Epithelial cell of prostate (primary cell): ENCODE results near the gene GPC2.
"Not testable (repeated sequence)": the region's sequence is repeated elsewhere in the genome, so short reads cannot be mapped to it uniquely, and the experiment has no call there.

Source experiments
- DNase-seq: peaks from one replicate; pipeline ENCODE4 v3.0.0-alpha.2; 2011; ENCODE audit warnings: low read depth, low spot score
- H3K27ac ChIP-seq: fragments of 450-650 bp; 2 replicates; pipeline ENCODE4 v1.5.1; 2017; ENCODE audit warnings: mild to moderate bottlenecking

GPC2 gene

GRCh38 chr7:100177045-100178001 is at the start of gene GPC2, which contains the start of gene STAG3:
TSS of gene GPC2 (minus strand) at chr7:100177381. CDS start at chr7:100177199, 182 bp downstream.
TSS of gene STAG3 (plus strand) at chr7:100177918. CDS start at chr7:100180557, 2,639 bp downstream.
- peak; percentile 68 for DNase-seq
- no peak within 1 kb of the TSS for H3K27ac ChIP-seq

DNA sequence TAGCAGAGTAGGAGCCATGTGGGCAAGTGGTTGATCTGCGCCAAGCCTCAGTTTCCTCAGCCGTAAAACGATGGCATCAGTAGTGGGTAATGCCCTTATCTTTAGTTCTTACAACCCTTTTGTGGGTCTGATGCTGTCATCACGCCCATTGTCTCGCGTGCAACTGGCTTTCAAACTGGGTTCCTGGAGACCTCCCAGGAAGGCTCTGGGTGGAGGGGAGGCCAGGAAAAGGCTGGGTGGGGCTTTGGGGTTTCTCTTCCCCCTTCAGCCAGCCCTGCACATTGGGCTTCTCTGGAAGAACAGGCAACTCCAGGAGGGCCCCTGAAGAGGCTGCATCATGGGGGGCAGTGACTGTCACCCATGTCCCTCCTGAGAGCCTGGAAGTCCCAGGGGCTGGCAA is 47.7 kb upstream of the GPC2 start:
- DNase-seq, H3K27ac ChIP-seq: not testable (repeated sequence)

DNA sequence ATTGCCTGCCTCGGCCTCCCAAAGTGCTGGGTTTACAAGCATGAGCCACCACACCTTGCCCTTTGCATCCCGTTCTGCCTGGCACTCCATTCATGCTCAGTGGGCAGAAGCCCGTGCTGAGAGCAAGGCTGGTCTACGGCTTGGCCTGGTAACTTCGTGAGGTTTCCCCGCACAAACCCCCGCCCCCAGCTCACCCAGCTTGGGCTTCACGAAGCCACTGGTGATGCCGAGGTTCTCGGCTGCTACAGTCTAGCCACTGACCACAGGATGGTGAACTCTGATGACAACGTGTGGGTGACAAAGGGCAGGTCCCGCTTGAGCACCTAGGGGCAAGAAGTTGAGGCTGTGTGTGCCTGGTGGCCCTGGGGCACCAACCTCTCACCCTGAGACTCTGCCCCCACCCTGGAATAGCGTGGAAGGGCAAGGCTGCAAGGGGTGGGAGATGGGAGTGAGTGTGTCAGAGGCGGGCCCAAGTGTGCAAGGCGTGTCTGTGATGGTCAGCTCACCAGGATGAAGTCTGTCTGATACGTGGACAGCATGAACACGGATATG is 46.3 kb upstream of the GPC2 start:
- DNase-seq, H3K27ac ChIP-seq: not testable (repeated sequence)

DNA sequence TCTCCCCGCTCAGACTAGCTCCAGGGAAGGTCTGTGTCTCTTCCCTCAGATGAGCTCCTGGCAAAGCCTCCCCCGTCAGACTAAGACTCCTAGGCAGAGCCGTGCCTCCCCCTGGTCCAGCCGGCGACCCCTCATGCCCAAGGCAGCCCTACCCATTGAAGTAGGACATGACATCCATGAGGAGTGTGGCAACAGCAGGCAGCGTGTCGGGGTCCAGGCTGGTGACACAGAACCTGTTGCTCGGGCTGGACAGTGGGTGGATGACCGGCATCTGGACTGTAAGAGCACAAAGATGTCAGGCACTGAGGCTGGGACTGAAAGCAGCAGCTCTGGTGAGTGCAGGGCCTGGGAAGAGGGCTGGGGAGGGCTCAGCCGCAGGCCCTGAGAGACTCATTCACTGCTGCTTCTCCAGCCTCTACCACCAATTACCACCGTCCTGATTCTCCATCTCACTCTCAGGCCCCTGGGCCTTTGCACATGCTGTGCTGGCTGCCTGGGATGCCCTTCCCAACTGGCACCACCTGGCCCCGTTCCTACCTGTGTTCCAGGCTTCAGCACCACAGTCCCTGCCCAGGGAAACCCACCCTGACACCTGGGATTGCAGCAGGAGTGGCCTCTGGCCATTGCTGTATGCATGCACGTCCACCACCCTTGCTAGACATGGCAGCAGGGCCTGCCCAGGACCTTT is 45.4 kb upstream of the GPC2 start:
- H3K27ac ChIP-seq = no peak overlapping the region
- no peak for DNase-seq

- no peak overlapping the region for H3K27ac ChIP-seq
- DNase-seq = no peak
Observed at GRCh38 chr7:100221767-100222444, 44.7 kb upstream of the GPC2 start.

- DNase-seq = no peak
- H3K27ac ChIP-seq = no peak overlapping the region
Observed at GRCh38 chr7:100221231-100221718, 44.1 kb upstream of the GPC2 start.

GRCh38 chr7:100220586-100221230 is 43.5 kb upstream of the GPC2 start:
- DNase-seq = no peak
- no peak overlapping the region for H3K27ac ChIP-seq

DNA sequence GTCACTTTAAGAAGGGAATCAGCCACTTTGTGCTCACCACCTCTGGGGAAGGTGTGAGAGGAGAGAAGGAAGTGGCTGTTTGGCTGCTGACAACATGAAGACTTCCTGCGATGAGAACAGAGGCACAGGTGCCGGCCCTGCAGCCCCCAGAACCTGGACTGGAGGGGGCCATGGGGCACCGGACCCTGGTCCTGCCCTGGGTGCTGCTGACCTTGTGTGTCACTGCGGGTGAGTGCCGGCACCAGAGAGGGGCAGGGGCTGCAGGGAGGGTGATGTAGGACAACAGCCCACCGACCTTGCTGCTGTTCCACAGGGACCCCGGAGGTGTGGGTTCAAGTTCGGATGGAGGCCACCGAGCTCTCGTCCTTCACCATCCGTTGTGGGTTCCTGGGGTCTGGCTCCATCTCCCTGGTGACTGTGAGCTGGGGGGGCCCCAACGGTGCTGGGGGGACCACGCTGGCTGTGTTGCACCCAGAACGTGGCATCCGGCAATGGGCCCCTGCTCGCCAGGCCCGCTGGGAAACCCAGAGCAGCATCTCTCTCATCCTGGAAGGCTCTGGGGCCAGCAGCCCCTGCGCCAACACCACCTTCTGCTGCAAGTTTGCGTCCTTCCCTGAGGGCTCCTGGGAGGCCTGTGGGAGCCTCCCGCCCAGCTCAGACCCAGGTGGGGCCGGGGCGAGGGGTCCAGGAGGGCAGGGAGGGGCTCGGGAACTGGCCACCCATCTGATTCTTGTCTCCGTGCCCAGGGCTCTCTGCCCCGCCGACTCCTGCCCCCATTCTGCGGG is 42.8 kb upstream of the GPC2 start, which contains the start of gene PVRIG:
Gene PVRIG, plus strand, starts transcription at position 149 of the 785 bp plus-strand sequence. Its CDS starts 22 bp downstream, at position 171.
- DNase-seq, H3K27ac ChIP-seq: not testable (repeated sequence)

- DNase-seq = no peak
- H3K27ac ChIP-seq = no peak overlapping the region
Observed at GRCh38 chr7:100219271-100219737, 42.1 kb upstream of the GPC2 start.

DNA sequence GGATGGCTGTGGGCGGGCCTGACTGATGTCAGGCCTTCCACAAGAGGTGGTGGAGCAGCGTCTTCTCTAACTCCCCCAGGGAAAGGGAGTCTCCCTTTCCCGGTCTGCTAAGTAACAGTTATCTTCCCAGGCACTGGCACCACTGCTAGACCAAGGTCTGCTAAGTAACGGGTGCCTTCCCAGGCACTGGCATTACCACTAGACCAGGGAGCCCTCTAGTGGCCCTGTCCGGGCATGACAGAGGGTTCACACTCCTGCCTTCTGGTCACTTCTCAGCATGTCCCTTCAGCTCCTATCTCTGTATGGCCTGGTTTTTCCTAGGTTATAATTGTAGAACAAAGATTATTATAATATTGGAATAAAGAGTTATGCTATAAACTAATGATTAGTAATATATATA is 40.8 kb upstream of the GPC2 start:
- not testable (repeated sequence) for DNase-seq, H3K27ac ChIP-seq

- H3K27ac ChIP-seq = no peak overlapping the region
- no peak for DNase-seq
Observed at GRCh38 chr7:100215895-100216294, 38.7 kb upstream of the GPC2 start.

GRCh38 chr7:100214356-100214755 is 37.2 kb upstream of the GPC2 start:
- H3K27ac ChIP-seq, DNase-seq: not testable (repeated sequence)

DNA sequence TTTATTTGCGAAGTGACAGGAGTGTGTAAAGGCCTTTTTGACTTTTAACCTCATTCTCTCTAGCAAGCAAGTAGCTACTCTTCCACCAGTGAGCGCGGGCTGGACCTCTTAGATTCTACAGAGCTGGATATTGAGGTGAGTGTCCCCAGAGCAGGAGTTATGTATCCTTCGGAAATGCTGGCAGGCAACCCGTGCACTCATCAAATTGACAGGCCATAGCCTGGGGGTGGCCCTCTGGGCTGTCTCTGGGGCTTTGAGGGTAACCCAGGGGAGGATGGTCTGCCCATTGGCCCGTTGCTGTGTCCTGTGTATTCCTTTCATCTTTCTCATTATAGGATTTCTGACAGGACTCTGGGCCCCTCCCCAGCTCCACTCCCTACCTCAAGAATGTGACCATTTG is 36.5 kb upstream of the GPC2 start:
- no peak for DNase-seq
- no peak overlapping the region for H3K27ac ChIP-seq

DNA sequence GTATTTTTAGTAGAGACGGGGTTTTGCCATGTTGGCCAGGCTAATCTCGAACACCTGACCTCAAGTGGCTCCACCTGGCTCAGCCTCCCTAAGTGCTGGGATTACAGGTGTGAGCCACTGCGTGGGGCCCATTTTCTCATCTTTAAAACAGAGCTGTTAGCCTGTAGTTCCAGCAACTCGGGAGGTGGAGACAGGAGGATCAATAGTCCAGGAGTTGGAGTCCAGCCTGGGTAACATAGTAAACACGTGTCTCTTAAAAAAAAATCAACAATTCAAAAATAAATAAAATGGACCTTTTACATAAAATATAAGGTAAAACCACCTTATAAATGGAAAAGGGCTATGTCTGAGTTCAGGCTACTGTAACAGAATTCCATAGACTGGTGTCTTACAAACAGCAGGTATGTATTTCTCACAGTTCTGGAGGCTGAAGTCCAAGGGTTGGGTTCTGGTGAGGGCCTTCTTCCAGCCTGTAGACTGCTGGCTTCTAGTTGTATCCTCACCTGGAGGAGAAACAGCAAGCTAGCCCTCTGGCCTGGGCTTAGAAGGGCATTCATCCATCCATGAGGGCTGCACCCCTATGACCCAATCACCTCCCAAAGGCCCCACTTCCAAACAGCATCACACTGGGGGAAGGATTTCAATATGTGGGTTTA is 35.6 kb upstream of the GPC2 start:
- no peak for DNase-seq
- H3K27ac ChIP-seq = no peak overlapping the region

DNA sequence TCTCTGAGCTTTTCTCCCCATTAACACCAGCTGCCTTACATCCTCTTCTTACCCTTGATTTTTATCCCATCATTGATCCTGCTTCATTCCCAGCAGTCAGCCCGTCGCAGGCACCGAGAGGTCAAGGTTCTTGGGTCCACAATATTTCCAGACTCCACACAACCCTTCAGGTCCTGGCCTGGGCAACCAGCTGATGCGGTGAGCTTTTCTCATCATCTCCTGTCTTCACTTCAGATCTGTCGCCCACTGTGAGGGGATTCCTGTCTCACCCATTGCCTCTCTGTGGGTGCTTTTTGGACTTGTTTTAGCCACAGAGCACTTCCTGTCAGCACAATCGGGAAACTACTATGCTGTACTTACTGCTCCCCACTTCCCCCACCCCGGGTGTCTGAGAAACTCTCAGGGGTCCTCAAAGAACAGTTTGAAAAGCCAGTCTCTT is 34.2 kb upstream of the GPC2 start:
- H3K27ac ChIP-seq = no peak overlapping the region
- DNase-seq = no peak

- DNase-seq = no peak
- no peak overlapping the region for H3K27ac ChIP-seq
Observed at GRCh38 chr7:100210805-100211204, 33.6 kb upstream of the GPC2 start.

DNA sequence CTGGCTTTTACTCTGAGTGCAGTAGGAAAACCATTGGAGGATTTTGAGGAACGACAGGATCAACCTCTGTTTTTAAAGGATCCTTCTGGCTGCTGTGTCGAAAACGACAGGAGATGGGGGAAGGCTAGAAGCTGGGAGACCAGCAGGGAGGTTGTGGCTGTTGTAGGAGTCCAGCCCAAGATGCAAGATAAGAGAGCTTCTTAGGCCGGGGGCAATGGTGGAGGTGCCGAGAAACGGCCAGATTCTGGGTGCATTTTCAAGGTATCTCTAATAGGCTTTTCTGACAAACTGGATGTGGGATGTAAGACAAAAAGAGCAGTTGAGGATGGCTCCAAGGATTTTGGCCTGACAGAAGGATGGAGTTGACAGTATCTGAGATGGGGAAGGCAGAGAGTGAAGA is 32.3 kb upstream of the GPC2 start:
- no peak for DNase-seq
- H3K27ac ChIP-seq = no peak overlapping the region

GRCh38 chr7:100208911-100209408 is 31.8 kb upstream of the GPC2 start:
- DNase-seq = no peak
- H3K27ac ChIP-seq = no peak overlapping the region
